CMK (cell line): ENCODE results near the gene NOCT.
"Not testable (repeated sequence)": the region's sequence is repeated elsewhere in the genome, so short reads cannot be mapped to it uniquely, and the experiment has no call there.

ENCODE experiments used
- DNase-seq: peaks from one replicate; pipeline ENCODE4 v3.0.0-alpha.2; 2010; ENCODE audit warnings: low read depth

NOCT gene

DNA sequence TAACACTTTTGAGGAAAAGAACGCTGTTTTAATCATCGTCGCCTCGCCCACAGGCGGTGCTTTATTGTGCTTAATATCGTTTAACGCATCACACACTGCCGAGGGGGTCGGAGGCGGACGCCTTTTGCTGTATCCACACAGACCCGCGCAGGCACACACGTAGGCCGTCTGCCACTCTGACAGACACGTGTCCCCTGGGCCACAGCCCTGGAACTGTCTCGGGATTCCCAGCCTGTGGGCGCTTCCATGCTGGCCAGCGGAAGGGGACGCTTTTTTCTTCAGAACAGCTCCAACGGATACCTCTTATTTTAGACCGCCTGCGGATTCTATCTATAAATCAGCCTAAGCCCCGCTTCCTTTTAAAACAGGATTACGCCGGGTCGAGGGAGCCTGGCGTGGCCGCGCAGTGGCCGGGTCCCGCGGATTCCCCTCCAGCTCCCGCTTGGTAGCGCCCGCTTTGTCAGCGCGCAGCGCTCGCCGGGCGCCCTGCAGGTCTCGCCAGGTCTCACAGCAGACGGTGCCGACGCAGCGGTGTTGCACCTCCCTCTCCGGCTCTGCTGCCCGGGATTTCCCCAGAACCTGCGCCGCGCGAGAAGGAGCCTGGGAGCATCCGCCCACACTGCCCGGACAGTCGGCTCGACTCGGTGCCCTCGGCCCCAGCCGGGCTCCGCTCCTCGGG lies at the start of gene NOCT:
NOCT (plus strand) TSS at position 513 of the 679 bp plus-strand sequence. CDS start 201 bp downstream, outside the sequence.
- DNase-seq, result peak; percentile 63

DNA sequence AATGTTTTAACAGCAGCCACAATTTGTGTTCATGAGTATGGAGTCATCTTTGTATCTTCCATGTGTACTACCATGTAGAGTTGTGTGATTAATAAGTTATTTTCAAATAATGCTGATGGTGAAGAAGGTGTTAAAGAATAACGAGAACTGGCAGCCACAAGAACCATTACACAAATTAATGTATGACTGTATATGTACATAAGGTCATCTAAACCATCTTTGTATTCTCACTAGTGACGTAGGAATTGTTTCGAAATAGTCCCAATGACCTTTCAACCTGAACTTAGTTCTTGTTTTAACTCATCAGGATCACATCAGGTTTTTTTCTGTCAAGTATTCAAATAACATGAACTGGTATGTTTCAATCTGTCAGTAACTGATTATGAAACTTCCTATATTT lies 48.3 kb upstream of the NOCT start:
- no peak for DNase-seq

DNA sequence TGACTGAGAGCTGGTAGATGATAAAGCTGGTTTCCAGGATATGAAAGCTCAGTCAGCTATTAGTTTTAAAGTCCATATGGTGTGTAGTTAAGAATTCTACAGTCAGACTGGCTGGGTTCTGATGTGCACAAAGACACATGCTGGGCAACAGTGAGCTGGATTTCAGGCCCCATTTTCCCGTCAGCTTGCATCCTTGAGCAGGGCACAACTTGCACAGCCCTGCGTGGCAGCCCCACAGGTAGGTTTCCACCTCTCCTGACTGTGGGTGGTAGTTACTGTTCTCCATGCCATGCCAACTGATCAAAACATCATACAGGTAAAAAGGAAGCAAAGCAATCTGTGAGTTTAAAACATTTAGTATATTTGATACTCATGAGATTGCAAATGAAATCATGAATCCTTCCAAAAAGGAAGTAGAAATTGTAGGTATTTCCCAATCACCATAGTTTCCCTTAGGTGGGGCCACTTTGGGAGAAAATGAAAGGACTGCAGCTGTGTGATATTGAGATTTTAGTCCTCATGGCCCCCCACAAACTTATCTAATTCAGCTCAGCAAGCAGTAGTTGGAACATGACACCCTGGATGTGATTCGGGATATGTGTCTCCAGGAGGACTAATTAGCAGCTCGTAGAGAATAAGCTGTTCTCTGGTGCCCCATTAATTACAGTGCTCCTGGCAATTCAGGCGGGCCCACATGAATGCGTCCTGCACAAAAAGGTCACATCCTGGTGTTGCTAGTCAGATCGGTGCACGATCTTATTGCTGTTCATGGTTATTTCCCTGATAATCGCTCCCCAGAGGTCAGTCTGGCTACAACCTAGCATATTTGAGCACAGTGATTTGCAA lies 42.4 kb upstream of the NOCT start:
- no peak for DNase-seq

DNA sequence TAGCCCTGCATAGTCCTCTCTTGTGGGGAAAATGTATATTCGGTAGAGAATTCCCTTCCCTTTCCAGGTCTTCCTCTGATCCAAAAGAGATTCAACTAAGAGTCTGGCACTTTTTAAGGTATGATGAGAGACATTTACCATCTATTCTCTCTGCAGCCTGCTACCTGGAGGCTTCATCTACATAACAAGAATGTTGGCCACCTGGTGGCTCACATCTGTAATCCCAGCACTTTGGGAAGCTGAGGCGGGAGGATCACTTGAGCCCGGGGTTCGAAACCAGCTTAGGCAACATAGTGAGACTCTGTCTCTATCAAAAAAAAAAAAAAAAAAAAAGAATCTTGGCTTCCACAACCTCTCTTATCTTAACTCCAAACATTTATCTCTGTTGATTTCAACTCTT lies 40.4 kb upstream of the NOCT start:
- DNase-seq, result no peak

GRCh38 chr4:138976526-138976925 lies 39.1 kb upstream of the NOCT start:
- DNase-seq, result no peak

GRCh38 chr4:138977524-138977923 lies 38.1 kb upstream of the NOCT start:
- DNase-seq, result no peak

GRCh38 chr4:138978028-138978585 lies 37.5 kb upstream of the NOCT start:
- DNase-seq, result no peak

DNA sequence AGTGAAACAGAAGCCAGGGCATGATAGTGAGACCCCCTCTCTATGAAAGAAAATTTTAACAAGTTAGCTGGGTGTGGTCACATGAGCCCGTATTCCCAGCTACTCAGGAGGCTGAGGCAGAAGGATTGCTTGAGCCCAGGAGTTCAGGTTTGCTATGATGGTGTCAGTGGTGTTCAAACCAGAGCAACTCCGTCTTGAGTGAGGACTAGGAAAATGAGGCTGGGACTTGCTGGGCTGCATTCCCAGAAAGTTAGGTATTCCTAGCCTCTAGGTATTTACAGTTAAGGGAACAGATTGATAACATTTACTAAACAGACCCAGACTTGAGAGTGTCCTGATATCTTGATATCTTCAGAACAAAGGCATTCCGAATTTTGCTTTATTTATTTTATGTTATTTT lies 37.0 kb upstream of the NOCT start:
- DNase-seq, result no peak

DNA sequence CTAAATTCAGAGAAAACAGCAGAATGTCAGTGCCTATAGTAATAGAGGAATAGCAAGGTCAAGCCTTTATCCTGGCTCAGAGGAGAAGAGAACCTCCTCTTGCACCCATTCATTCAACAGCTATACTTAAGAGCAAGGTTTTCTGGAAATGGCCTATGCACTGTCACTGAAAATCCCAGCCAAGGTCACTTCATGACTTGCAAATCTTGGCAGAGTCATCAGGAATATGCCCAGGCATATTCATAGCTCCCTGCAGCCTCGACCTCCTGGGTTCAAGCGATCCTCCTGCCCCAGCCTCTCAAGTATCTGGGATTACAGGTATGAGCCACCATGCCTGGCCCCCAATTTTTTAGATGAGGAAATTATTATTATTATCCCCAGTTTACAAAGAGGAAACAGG lies 35.8 kb upstream of the NOCT start:
- DNase-seq, result no peak

- no peak for DNase-seq
Observed at GRCh38 chr4:138981930-138982390, 33.6 kb upstream of the NOCT start.

DNA sequence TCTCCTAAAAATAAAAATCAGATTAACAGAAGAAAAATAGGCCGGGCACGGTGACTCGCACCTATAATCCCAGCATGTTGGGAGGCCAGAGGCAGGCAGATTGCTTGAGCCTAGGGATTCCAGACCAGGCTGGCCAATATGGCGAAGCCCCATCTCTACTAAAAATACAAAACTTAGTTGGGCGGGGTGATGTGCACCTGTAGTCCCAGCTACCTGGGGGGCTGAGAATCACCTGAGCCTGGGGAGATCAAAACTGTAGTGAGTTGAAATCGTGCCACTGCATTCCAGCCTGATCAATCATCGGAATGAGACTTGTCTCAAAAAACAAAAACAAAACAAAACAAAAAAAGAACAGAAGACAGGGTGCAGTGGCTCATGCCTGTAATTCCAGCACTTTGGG lies 32.8 kb upstream of the NOCT start:
- DNase-seq, result no peak

DNA sequence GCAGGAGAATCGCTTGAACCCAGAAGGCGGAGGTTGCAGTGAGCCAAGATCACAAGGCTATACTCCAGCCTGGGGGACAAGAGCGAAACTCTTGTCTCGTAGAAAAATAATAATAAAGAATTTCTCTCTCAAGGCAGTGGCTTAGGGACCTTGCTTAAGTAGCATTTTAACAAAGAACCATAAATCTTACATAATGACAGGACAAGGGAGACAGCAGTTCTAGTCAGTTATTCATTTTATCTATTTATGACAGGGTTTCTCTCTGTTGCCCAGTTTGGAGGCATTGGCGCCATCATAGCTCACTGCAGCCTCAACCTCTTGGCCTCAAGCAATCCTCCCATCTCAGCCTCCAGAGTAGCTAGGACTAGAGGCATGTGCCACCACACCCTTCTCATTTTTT lies 31.9 kb upstream of the NOCT start:
- no peak for DNase-seq

DNA sequence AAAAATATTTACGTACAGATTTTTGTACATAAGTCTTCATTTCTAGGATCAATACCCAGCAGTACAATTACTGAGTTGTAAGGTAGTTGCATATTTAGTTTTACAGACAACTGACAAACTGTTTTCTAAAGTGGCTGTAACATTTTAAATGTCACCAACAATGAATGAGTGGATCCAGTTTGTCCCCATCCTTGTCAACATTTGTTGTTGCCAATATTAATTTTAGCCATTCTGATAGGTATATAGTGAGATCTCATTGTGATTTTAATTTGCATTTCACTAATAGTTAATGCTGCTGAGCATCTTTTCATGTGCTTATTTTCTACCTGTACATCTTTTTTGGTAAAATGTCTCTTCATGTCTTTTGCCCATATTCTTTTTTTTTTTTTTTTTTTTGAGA lies 30.9 kb upstream of the NOCT start:
- no peak for DNase-seq

DNA sequence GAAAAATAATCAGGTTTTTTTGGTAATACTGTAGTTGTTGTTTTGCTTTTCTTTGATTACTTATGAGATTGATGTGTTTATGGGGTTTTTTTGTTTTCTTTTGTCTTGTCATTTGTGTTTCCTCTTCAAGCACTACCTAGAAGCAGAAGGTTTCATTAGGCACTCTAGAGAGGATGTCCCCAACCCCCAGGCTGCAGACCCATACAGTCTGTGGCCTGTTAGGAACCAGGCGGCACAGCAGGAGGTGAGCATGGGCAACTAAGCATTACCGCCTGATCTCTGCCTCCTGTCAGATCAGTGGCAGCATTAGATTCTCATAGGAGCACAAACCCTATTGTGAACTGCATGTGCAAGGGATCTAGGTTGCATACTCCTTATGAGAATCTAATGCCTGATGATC lies 22.9 kb upstream of the NOCT start:
- no peak for DNase-seq

- DNase-seq, result no peak
Observed at GRCh38 chr4:138996090-138996489, 19.5 kb upstream of the NOCT start.

DNA sequence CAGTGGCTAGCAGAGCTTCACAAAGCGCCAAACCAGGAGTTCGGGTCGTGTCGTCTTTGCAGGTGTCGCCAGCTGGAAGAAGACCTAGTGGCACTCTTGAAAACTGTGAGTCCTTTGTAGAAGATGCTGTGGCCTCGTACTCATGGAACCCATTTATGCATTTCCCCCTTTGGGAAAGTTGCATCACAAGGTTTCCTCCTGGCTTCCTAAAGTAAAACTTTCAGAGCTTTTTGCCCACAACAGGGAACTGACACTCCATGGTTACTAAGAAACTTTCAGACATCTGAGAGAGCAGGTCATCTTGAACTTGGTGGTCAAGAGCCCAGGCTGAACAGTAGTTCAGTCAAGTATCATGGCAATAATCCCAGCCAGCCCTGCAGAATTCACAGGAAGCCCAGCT lies 15.9 kb upstream of the NOCT start:
- DNase-seq, result no peak

- not testable (repeated sequence) for DNase-seq
Observed at GRCh38 chr4:139000134-139000533, 15.4 kb upstream of the NOCT start.

DNA sequence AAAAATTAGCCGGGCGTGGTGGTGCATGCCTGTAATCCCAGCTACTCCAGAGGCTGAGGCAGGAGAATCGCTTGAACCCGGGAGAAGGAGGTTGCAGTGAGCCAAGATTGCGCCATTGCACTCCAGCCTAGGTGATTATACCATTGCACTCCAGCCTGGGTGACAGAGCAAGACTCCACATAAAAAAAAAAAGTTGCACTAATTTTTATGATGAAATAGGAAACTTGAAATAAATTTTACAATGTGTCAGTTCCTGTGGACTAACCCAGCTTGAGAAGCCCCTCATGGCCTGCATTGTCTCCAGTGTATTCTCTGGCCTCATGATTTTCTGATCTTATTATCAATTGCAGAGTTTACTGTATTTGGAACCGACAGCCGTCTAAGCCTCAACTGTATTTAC lies 14.2 kb upstream of the NOCT start:
- not testable (repeated sequence) for DNase-seq

GRCh38 chr4:139003668-139004067 lies 11.9 kb upstream of the NOCT start:
- DNase-seq, result not testable (repeated sequence)

DNA sequence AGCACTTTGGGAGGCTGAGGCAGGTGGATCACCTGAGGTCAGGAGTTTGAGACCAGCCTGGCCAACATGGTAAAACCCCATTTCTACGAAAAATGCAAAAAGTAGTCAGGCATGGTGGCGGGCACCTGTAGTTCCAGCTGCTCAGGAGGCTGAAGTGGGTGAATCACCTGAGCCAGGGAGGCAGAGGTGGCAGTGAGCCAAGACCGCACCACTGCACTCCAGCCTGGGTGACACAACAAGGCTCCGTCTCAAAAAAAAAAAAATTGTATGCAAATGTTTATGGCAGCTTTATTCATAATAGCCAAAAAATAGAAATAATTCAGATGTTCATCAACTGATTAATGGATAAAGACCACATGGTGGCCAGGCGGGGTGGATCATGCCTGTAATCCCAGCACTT lies 9.8 kb upstream of the NOCT start:
- no peak for DNase-seq

- no peak for DNase-seq
Observed at GRCh38 chr4:139007640-139008039, 7.9 kb upstream of the NOCT start.

GRCh38 chr4:139008278-139008677 lies 7.3 kb upstream of the NOCT start:
- DNase-seq, result not testable (repeated sequence)

- no peak for DNase-seq
Observed at GRCh38 chr4:139009702-139010101, 5.9 kb upstream of the NOCT start.
